ENCODE results near the gene GSK3B.

The GSK3B gene

GRCh38 chr3:119934249-119934648, 160.0 kb downstream of the GSK3B start:
- H3K36me3 Mint-ChIP-seq (ENCODE audit: low read depth) = peaks cover 8% of the 10 kb centered on the region
- H3K4me1 Mint-ChIP-seq = peaks cover 30% of the 10 kb centered on the region

GRCh38 chr3:119933207-119933606, 161.0 kb downstream of the GSK3B start:
- H3K27me3 Mint-ChIP-seq = no peaks in the 10 kb centered on the region
- ATAC-seq = no peak
- H3K4me3 Mint-ChIP-seq = no peak overlapping the region
- no peak for DNase-seq
- H3K36me3 Mint-ChIP-seq (ENCODE audit: low read depth) = peaks cover 8% of the 10 kb centered on the region
- no peaks in the 10 kb centered on the region for H3K9me3 Mint-ChIP-seq
- peaks cover 26% of the 10 kb centered on the region for H3K4me1 Mint-ChIP-seq
- H3K27ac Mint-ChIP-seq = no peak overlapping the region

More at GRCh38 chr3:119934249-119934648, 160.0 kb downstream of the GSK3B start:
- Mint-ChIP-seq H3K4me3 (no peak overlapping the region), H3K27me3 (no peaks in the 10 kb centered on the region), H3K9me3 (no peaks in the 10 kb centered on the region), H3K27ac (no peak overlapping the region)
- ATAC-seq (no peak), DNase-seq (no peak)

- Mint-ChIP-seq H3K9me3 (no peaks in the 10 kb centered on the region), H3K4me1 (peaks cover 2% of the 10 kb centered on the region), H3K27ac (no peak overlapping the region), H3K27me3 (no peaks in the 10 kb centered on the region), H3K4me3 (no peak overlapping the region), H3K36me3 (ENCODE audit: low read depth) (no peaks in the 10 kb centered on the region)
- no peak for ATAC-seq
- DNase-seq = no peak
Observed at GRCh38 chr3:119930286-119930685, 164.0 kb downstream of the GSK3B start.

- H3K4me1 Mint-ChIP-seq = peaks cover 7% of the 10 kb centered on the region
Observed at GRCh38 chr3:119927190-119927589, 167.1 kb downstream of the GSK3B start.

GRCh38 chr3:119924111-119925094, 169.8 kb downstream of the GSK3B start:
- H3K4me3 Mint-ChIP-seq = no peak overlapping the region

More at GRCh38 chr3:119927190-119927589, 167.1 kb downstream of the GSK3B start:
- Mint-ChIP-seq H3K4me3 (no peak overlapping the region), H3K27me3 (no peaks in the 10 kb centered on the region), H3K36me3 (ENCODE audit: low read depth) (no peaks in the 10 kb centered on the region), H3K27ac (no peak overlapping the region), H3K9me3 (no peaks in the 10 kb centered on the region)
- no peak for ATAC-seq
- no peak for DNase-seq

GRCh38 chr3:119918992-119919933, 175.0 kb downstream of the GSK3B start:
- Mint-ChIP-seq H3K4me1 (peaks cover 16% of the 10 kb centered on the region), H3K36me3 (ENCODE audit: low read depth) (peaks cover 27% of the 10 kb centered on the region), H3K4me3 (no peak overlapping the region), H3K27ac (no peak overlapping the region), H3K9me3 (peaks cover 7% of the 10 kb centered on the region), H3K27me3 (no peaks in the 10 kb centered on the region)
- DNase-seq = no peak
- ATAC-seq = no peak

More at GRCh38 chr3:119924111-119925094, 169.8 kb downstream of the GSK3B start:
- Mint-ChIP-seq H3K27ac (no peak overlapping the region), H3K36me3 (ENCODE audit: low read depth) (peaks cover 16% of the 10 kb centered on the region), H3K9me3 (peaks cover 7% of the 10 kb centered on the region), H3K4me1 (peaks cover 14% of the 10 kb centered on the region), H3K27me3 (no peaks in the 10 kb centered on the region)
- DNase-seq = no peak
- no peak for ATAC-seq

- Mint-ChIP-seq H3K9me3 (no peaks in the 10 kb centered on the region), H3K27ac (peak overlapping the region; percentile 64), H3K36me3 (ENCODE audit: low read depth) (peaks cover 27% of the 10 kb centered on the region), H3K4me1 (peaks cover 31% of the 10 kb centered on the region), H3K27me3 (no peaks in the 10 kb centered on the region), H3K4me3 (peak overlapping the region; percentile 32)
- ATAC-seq = no peak
- no peak for DNase-seq
Observed at GRCh38 chr3:119913021-119913420, 181.2 kb downstream of the GSK3B start.

GRCh38 chr3:119912220-119912619, 182.0 kb downstream of the GSK3B start:
- peak; percentile 86 for ATAC-seq
- H3K27me3 Mint-ChIP-seq = no peaks in the 10 kb centered on the region
- H3K4me1 Mint-ChIP-seq = peaks cover 31% of the 10 kb centered on the region
- H3K9me3 Mint-ChIP-seq = no peaks in the 10 kb centered on the region
- H3K4me3 Mint-ChIP-seq = peak overlapping the region; percentile 58
- no peak for DNase-seq
- H3K36me3 Mint-ChIP-seq (ENCODE audit: low read depth) = peaks cover 28% of the 10 kb centered on the region
- peak overlapping the region; percentile 95 for H3K27ac Mint-ChIP-seq

- Mint-ChIP-seq H3K27ac (peak overlapping the region; percentile 95), H3K36me3 (ENCODE audit: low read depth) (peaks cover 30% of the 10 kb centered on the region), H3K27me3 (no peaks in the 10 kb centered on the region), H3K9me3 (no peaks in the 10 kb centered on the region), H3K4me1 (peaks cover 31% of the 10 kb centered on the region), H3K4me3 (peak overlapping the region; percentile 58)
- no peak for DNase-seq
- ATAC-seq = peak; percentile 81
Observed at GRCh38 chr3:119911748-119912147, 182.5 kb downstream of the GSK3B start.

GRCh38 chr3:119902061-119902460, 192.2 kb downstream of the GSK3B start:
- no peaks in the 10 kb centered on the region for H3K27me3 Mint-ChIP-seq
- H3K4me1 Mint-ChIP-seq = peaks cover 9% of the 10 kb centered on the region
- H3K36me3 Mint-ChIP-seq (ENCODE audit: low read depth) = peaks cover 15% of the 10 kb centered on the region
- H3K9me3 Mint-ChIP-seq = no peaks in the 10 kb centered on the region
- no peak overlapping the region for H3K4me3 Mint-ChIP-seq
- no peak for ATAC-seq
- DNase-seq = no peak
- H3K27ac Mint-ChIP-seq = no peak overlapping the region

GRCh38 chr3:119901148-119901547, 193.1 kb downstream of the GSK3B start:
- no peaks in the 10 kb centered on the region for H3K9me3 Mint-ChIP-seq
- no peaks in the 10 kb centered on the region for H3K27me3 Mint-ChIP-seq
- no peak overlapping the region for H3K4me3 Mint-ChIP-seq
- DNase-seq = no peak
- H3K36me3 Mint-ChIP-seq (ENCODE audit: low read depth) = peaks cover 11% of the 10 kb centered on the region
- ATAC-seq = no peak
- no peak overlapping the region for H3K27ac Mint-ChIP-seq
- H3K4me1 Mint-ChIP-seq = peaks cover 9% of the 10 kb centered on the region

- Mint-ChIP-seq H3K36me3 (ENCODE audit: low read depth) (peaks cover 11% of the 10 kb centered on the region), H3K27ac (peak overlapping the region; percentile 16)
- peak; percentile 57 for ATAC-seq
Observed at GRCh38 chr3:119899192-119899511, 195.1 kb downstream of the GSK3B start.

GRCh38 chr3:119898478-119899191, 195.6 kb downstream of the GSK3B start:
- Mint-ChIP-seq H3K4me3 (no peak overlapping the region), H3K9me3 (no peaks in the 10 kb centered on the region), H3K27me3 (no peaks in the 10 kb centered on the region), H3K36me3 (ENCODE audit: low read depth) (peaks cover 9% of the 10 kb centered on the region), H3K4me1 (peaks cover 17% of the 10 kb centered on the region), H3K27ac (peak overlapping the region; percentile 16)
- no peak for DNase-seq
- ATAC-seq = no peak

More at GRCh38 chr3:119899192-119899511, 195.1 kb downstream of the GSK3B start:
- DNase-seq = no peak
- Mint-ChIP-seq H3K9me3 (no peaks in the 10 kb centered on the region), H3K4me1 (peaks cover 12% of the 10 kb centered on the region), H3K27me3 (no peaks in the 10 kb centered on the region), H3K4me3 (no peak overlapping the region)

GRCh38 chr3:119894195-119894594, 200.1 kb downstream of the GSK3B start:
- H3K4me1 Mint-ChIP-seq = peaks cover 23% of the 10 kb centered on the region
- H3K27ac Mint-ChIP-seq = no peak overlapping the region
- ATAC-seq (no peak), DNase-seq (no peak)
- H3K36me3 Mint-ChIP-seq (ENCODE audit: low read depth) = peaks cover 11% of the 10 kb centered on the region
- no peaks in the 10 kb centered on the region for H3K27me3 Mint-ChIP-seq
- peaks cover 5% of the 10 kb centered on the region for H3K9me3 Mint-ChIP-seq
- H3K4me3 Mint-ChIP-seq = no peak overlapping the region

Data from activated naive CD8-positive, alpha-beta T cell treated with anti-CD3 and anti-CD28 coated beads, Interleukin-2, amount 50 U/mL, for 24 hours (primary cell).